ENCODE data around the gene ADAMTS2.

GRCh38 chr5:179273441-179274145 is 71.7 kb downstream of the ADAMTS2 start:
- TF ChIP-seq CTCF (IDR thresholded peaks at IDR 0.05; ENCODE audit: extremely low read depth in 1 of 2, insufficient read depth in 1 of 2, low read depth in 1 of 2, low read length in 2 of 2) (no peak), MYC (IDR thresholded peaks at IDR 0.05; ENCODE audit: low read depth, low read length) (no peak)
